HG02678 (cell line): ENCODE measurements around the gene SMARCA1.
"Not testable (repeated sequence)": the region's sequence is repeated elsewhere in the genome, so short reads cannot be mapped to it uniquely, and the experiment has no call there.

Experiments used
- ATAC-seq: cut with Tn5 transposase; IDR thresholded peaks from one replicate; pipeline ENCODE4 v1.9.1; 2021; ENCODE audit warnings: mild to moderate bottlenecking, moderate library complexity; ENCODE audit not compliant: unreplicated experiment

SMARCA1 gene

GRCh38 chrX:129523079-129523911 lies at the start of gene SMARCA1:
Gene SMARCA1, minus strand, starts transcription at chrX:129523490. Its CDS starts 120 bp downstream, at chrX:129523370.
- ATAC-seq, result no peak

GRCh38 chrX:129572422-129572821 lies 49.1 kb upstream of the SMARCA1 start:
- no peak for ATAC-seq

- no peak for ATAC-seq
These were observed 45.1 kb upstream of the SMARCA1 start for GRCh38 chrX:129568349-129568748.

GRCh38 chrX:129566073-129566472 lies 42.8 kb upstream of the SMARCA1 start:
- ATAC-seq, result no peak

- ATAC-seq, result no peak
These were observed 41.9 kb upstream of the SMARCA1 start for GRCh38 chrX:129565046-129565650.

- ATAC-seq, result not testable (repeated sequence)
These were observed 41.1 kb upstream of the SMARCA1 start for GRCh38 chrX:129564345-129564744.

- no peak for ATAC-seq
These were observed 38.2 kb upstream of the SMARCA1 start for GRCh38 chrX:129561453-129561852.

- no peak for ATAC-seq
These were observed 36.5 kb upstream of the SMARCA1 start for GRCh38 chrX:129559783-129560182.

- no peak for ATAC-seq
These were observed 34.7 kb upstream of the SMARCA1 start for GRCh38 chrX:129557844-129558480.

- no peak for ATAC-seq
These were observed 33.6 kb upstream of the SMARCA1 start for GRCh38 chrX:129556806-129557315.

GRCh38 chrX:129554816-129555215 lies 31.5 kb upstream of the SMARCA1 start:
- not testable (repeated sequence) for ATAC-seq

- ATAC-seq, result peak; percentile 98
These were observed 30.5 kb upstream of the SMARCA1 start for GRCh38 chrX:129553619-129554288.

- no peak for ATAC-seq
These were observed 25.8 kb upstream of the SMARCA1 start for GRCh38 chrX:129549124-129549523.

GRCh38 chrX:129545408-129545807 lies 22.1 kb upstream of the SMARCA1 start:
- no peak for ATAC-seq

GRCh38 chrX:129544780-129545179 lies 21.5 kb upstream of the SMARCA1 start:
- ATAC-seq, result no peak

GRCh38 chrX:129540722-129541184 lies 17.5 kb upstream of the SMARCA1 start:
- ATAC-seq, result peak; percentile 39

- peak; percentile 97 for ATAC-seq
These were observed 16.9 kb upstream of the SMARCA1 start, which contains the start of gene OCRL for GRCh38 chrX:129540068-129540653. Gene OCRL, plus strand, starts transcription at chrX:129540259. Its CDS starts 181 bp downstream, at chrX:129540440.

- no peak for ATAC-seq
These were observed 11.7 kb upstream of the SMARCA1 start for GRCh38 chrX:129534816-129535578.

GRCh38 chrX:129531132-129531531 lies 7.8 kb upstream of the SMARCA1 start:
- ATAC-seq, result no peak

- no peak for ATAC-seq
These were observed 7.1 kb upstream of the SMARCA1 start for GRCh38 chrX:129530410-129530809.
